ENCODE results near the gene TRPC1. TPM values are rescaled to one million over a fixed set of nuclear protein-coding genes. Genes with fewer than 3 reads are reported as not detected.

The TRPC1 gene
- total RNA-seq, 2 experiments from 2014 or later: 2.8 to 3.8 TPM

GRCh38 chr3:142850395-142851023 is 126.7 kb downstream of the TRPC1 start:
- Mint-ChIP-seq H3K4me3 (no peak overlapping the region), H3K9me3 (no peaks in the 10 kb centered on the region), H3K36me3 (no peaks in the 10 kb centered on the region), H3K27ac (no peak overlapping the region), H3K27me3 (peaks cover 1% of the 10 kb centered on the region), H3K4me1 (ENCODE audit: low read depth) (peaks cover 3% of the 10 kb centered on the region)
- peak; percentile 50 for DNase-seq
- POLR2A ChIA-PET: no interaction called here
- intact Hi-C loops (cut with micrococcal nuclease): no loop called here
- CTCF ChIA-PET: interaction anchor here (0.8 to 2.5 kb wide), 2 partner anchors 22 to 136 kb away, joined by 3 to 14 read pairs; no protein-coding TSS in a partner anchor

- Mint-ChIP-seq H3K4me3 (no peak overlapping the region), H3K27me3 (peaks cover 2% of the 10 kb centered on the region), H3K4me1 (ENCODE audit: low read depth) (peaks cover 3% of the 10 kb centered on the region), H3K9me3 (no peaks in the 10 kb centered on the region), H3K27ac (no peak overlapping the region), H3K36me3 (no peaks in the 10 kb centered on the region)
- DNase-seq: no peak
- ChIA-PET CTCF (interaction anchor here (3.4 kb wide), 1 partner anchor 24 kb away, joined by 15 read pairs; no protein-coding TSS in a partner anchor), POLR2A (no interaction called here)
- intact Hi-C loops (cut with micrococcal nuclease): no loop called here
Measured at GRCh38 chr3:142852009-142852408, 128.2 kb downstream of the TRPC1 start.

- Mint-ChIP-seq H3K4me3 (no peak overlapping the region), H3K9me3 (no peaks in the 10 kb centered on the region), H3K4me1 (ENCODE audit: low read depth) (peaks cover 3% of the 10 kb centered on the region), H3K27me3 (peaks cover 2% of the 10 kb centered on the region), H3K36me3 (no peaks in the 10 kb centered on the region), H3K27ac (no peak overlapping the region)
- DNase-seq: no peak
- ChIA-PET POLR2A (no interaction called here), CTCF (interaction anchor here (0.6 to 3.4 kb wide), 2 partner anchors 10 to 25 kb away, joined by 4 to 15 read pairs; no protein-coding TSS in a partner anchor)
- intact Hi-C loops (cut with micrococcal nuclease): no loop called here
Measured at GRCh38 chr3:142853270-142854168, 129.7 kb downstream of the TRPC1 start.

GRCh38 chr3:142857056-142857455 is 133.2 kb downstream of the TRPC1 start:
- Mint-ChIP-seq H3K27ac (no peak overlapping the region), H3K9me3 (no peaks in the 10 kb centered on the region), H3K36me3 (no peaks in the 10 kb centered on the region), H3K4me3 (no peak overlapping the region), H3K27me3 (peaks cover 16% of the 10 kb centered on the region), H3K4me1 (ENCODE audit: low read depth) (no peaks in the 10 kb centered on the region)
- ChIA-PET CTCF (interaction anchor here (2.5 kb wide), 1 partner anchor 28 kb away, joined by 10 read pairs; no protein-coding TSS in a partner anchor), POLR2A (no interaction called here)
- no peak for DNase-seq
- intact Hi-C loops (cut with micrococcal nuclease): no loop called here

Other genes with a start within 250 kb of the TRPC1 start
- 10 to 100 TPM; 41.6 to 42.3 TPM for gene ATR, start 145.3 kb upstream of the TRPC1 start, total RNA-seq
- 1 to 10 TPM; 4.5 to 5.7 TPM for gene PLS1, start 127.6 kb upstream of the TRPC1 start, total RNA-seq
- gene PCOLCE2, start 165.0 kb downstream of the TRPC1 start, total RNA-seq: under 1 TPM in 1 of 2 experiments, not detected in 1; 0.57 TPM
- not detected for gene PAQR9, start 239.6 kb downstream of the TRPC1 start, total RNA-seq

Data from activated CD4-positive, alpha-beta memory T cell treated with anti-CD3 and anti-CD28 coated beads for 36 hours (primary cell).